DMS153 (cell line): ENCODE results near the gene UQCR11.

ENCODE experiments used
- DNase-seq: peaks from one replicate; lab custom pipeline; 2025; lab: John Stamatoyannopoulos, UW

Gene UQCR11

GRCh38 chr19:1590641-1591397 lies 14.4 kb downstream of the UQCR11 start:
- no peak for DNase-seq

GRCh38 chr19:1587872-1588271 lies 17.4 kb downstream of the UQCR11 start:
- no peak for DNase-seq

- no peak for DNase-seq
These were observed 20.1 kb downstream of the UQCR11 start for GRCh38 chr19:1585243-1585580.

- DNase-seq, result no peak
These were observed 20.6 kb downstream of the UQCR11 start for GRCh38 chr19:1584500-1585242.

GRCh38 chr19:1582201-1582600 lies 23.1 kb downstream of the UQCR11 start:
- no peak for DNase-seq

GRCh38 chr19:1580957-1581356 lies 24.3 kb downstream of the UQCR11 start:
- no peak for DNase-seq

- no peak for DNase-seq
These were observed 24.9 kb downstream of the UQCR11 start for GRCh38 chr19:1580382-1580781.

- no peak for DNase-seq
These were observed 26.0 kb downstream of the UQCR11 start for GRCh38 chr19:1579222-1579621.

- no peak for DNase-seq
These were observed 27.2 kb downstream of the UQCR11 start for GRCh38 chr19:1577929-1578618.

- no peak for DNase-seq
These were observed 28.0 kb downstream of the UQCR11 start for GRCh38 chr19:1577090-1577928.

GRCh38 chr19:1576242-1577089 lies 28.8 kb downstream of the UQCR11 start:
- no peak for DNase-seq

- no peak for DNase-seq
These were observed 29.7 kb downstream of the UQCR11 start for GRCh38 chr19:1575323-1576241.

GRCh38 chr19:1574354-1575136 lies 30.7 kb downstream of the UQCR11 start:
- no peak for DNase-seq

- no peak for DNase-seq
These were observed 32.5 kb downstream of the UQCR11 start for GRCh38 chr19:1572795-1573194.

- DNase-seq, result no peak
These were observed 33.9 kb downstream of the UQCR11 start for GRCh38 chr19:1571358-1571757.

- no peak for DNase-seq
These were observed 34.4 kb downstream of the UQCR11 start for GRCh38 chr19:1570836-1571235.

- no peak for DNase-seq
These were observed 35.3 kb downstream of the UQCR11 start for GRCh38 chr19:1569997-1570396.

GRCh38 chr19:1568320-1569019 lies 36.8 kb downstream of the UQCR11 start, which contains the start of gene MEX3D:
Gene MEX3D, minus strand, starts transcription at chr19:1568325. Its CDS starts 267 bp downstream, at chr19:1568058.
- DNase-seq, result peak; percentile 9

GRCh38 chr19:1567848-1568227 lies 37.4 kb downstream of the UQCR11 start:
- no peak for DNase-seq
